ENCODE results near the gene LDAH. TPM values are rescaled to one million over a fixed set of nuclear protein-coding genes. Genes with fewer than 3 reads are reported as not detected.

Gene LDAH
- total RNA-seq, 1 donor, result 25.0 TPM

DNA sequence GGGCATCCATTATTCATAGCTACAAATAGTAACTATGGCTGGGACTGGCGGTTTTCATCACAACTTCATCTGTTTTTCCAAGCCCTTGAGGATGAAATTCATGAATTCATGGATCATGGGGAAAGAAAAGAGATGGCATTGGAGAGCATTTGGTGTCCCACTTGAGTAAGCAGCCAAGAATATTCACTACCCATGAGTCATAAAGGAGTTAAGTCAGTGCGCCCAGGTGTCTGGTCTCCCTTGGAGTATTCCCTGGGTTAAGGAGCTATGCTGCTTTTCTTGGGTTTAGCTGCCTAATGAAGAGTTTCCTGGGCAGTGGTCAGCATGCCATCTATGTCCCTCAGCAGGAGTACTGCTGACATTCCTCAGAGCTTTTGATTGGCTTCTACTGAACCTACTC, 21.3 kb upstream of the LDAH start:
- no peak for TF ChIP-seq CTCF (IDR thresholded peaks at IDR 0.05; ENCODE audit: insufficient read depth, low read depth, low read length)
- no peak overlapping the region for H3K4me3 ChIP-seq (ENCODE audit: low read depth, low read length)
- DNase-seq (ENCODE audit: low read depth), result no peak

GRCh38 chr2:20839052-20839451, 16.2 kb upstream of the LDAH start:
- no peak overlapping the region for H3K4me3 ChIP-seq (ENCODE audit: low read depth, low read length)
- TF ChIP-seq CTCF (IDR thresholded peaks at IDR 0.05; ENCODE audit: insufficient read depth, low read depth, low read length), result no peak
- no peak for DNase-seq (ENCODE audit: low read depth)

DNA sequence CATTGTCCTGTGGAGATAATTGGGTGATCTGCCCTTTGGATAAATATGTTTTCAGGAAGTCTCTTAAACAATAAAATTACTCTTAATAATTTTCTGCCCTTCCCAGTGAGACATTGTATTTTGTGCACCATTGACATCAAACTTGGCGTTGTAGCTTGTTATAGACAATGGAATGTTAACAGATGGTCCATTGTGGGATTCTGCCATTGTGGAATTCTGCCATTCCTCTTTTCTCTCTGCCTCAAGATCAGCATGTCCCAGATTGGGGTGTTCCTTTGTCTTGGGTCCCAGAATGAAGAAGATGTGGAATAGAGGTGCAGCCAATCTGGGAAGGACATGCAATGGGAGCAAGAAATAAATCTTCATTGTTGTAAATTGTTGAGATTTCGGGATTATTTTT, 15.1 kb upstream of the LDAH start:
- no peak overlapping the region for H3K4me3 ChIP-seq (ENCODE audit: low read depth, low read length)
- no peak for DNase-seq (ENCODE audit: low read depth)
- no peak for TF ChIP-seq CTCF (IDR thresholded peaks at IDR 0.05; ENCODE audit: insufficient read depth, low read depth, low read length)

GRCh38 chr2:20836521-20836920, 13.6 kb upstream of the LDAH start:
- DNase-seq (ENCODE audit: low read depth), result no peak
- TF ChIP-seq CTCF (IDR thresholded peaks at IDR 0.05; ENCODE audit: insufficient read depth, low read depth, low read length), result no peak
- H3K4me3 ChIP-seq (ENCODE audit: low read depth, low read length), result no peak overlapping the region

DNA sequence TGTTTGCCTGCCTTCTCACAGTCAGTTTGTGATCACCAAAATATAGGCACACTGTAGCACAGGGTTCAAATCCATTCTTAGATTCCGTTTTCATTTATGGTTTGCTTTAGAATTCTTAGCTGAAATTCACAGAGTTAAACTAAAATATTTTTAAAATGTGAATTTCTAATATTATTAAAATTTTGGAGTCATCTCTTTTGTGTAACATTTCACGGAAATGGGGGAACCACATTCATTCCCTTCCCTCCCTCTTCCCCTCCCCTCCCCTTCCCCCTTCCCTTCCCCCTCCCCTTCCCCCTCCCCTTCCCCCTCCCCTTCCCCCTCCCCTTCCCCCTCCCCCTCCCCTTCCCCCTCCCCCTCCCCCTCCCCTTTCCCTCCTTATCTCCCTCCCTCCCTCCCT, 11.4 kb upstream of the LDAH start:
- no peak for TF ChIP-seq CTCF (IDR thresholded peaks at IDR 0.05; ENCODE audit: insufficient read depth, low read depth, low read length)
- no peak overlapping the region for H3K4me3 ChIP-seq (ENCODE audit: low read depth, low read length)
- no peak for DNase-seq (ENCODE audit: low read depth)

DNA sequence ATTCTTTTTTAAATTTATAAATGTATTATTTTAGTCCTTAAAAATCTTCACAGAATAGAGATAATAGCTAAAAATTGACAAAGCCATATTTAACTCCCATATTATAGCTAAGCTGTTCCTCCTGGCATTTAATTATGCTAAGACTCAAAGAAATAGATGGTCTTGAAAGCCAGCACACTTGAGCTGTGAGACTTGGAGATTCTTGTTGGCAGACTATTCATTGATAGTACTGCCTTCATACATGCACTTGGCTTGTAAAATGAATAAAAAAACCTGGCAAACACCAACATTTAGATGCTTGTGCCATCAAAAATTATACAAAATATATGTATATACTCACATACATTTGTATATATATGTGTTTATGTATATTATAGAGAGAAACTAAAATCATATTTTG, 9.7 kb upstream of the LDAH start:
- no peak for DNase-seq (ENCODE audit: low read depth)
- TF ChIP-seq CTCF (IDR thresholded peaks at IDR 0.05; ENCODE audit: insufficient read depth, low read depth, low read length), result no peak
- no peak overlapping the region for H3K4me3 ChIP-seq (ENCODE audit: low read depth, low read length)

GRCh38 chr2:20829861-20830260, 7.0 kb upstream of the LDAH start:
- no peak overlapping the region for H3K4me3 ChIP-seq (ENCODE audit: low read depth, low read length)
- DNase-seq (ENCODE audit: low read depth), result no peak
- no peak for TF ChIP-seq CTCF (IDR thresholded peaks at IDR 0.05; ENCODE audit: insufficient read depth, low read depth, low read length)

Measured in fibroblast of villous mesenchyme (primary cell).